Astrocyte (in vitro differentiated cells and primary cell): ENCODE data around the gene TENT5C.

ENCODE experiments used
- CTCF ChIP-seq: IDR thresholded peaks from 2 replicates; pipeline ENCODE4 v1.5.1; 2011; ENCODE audit warnings: low read depth, mild to moderate bottlenecking, inconsistent platforms, low read length, moderate library complexity; ENCODE audit not compliant: insufficient read depth
- EZH2 ChIP-seq: IDR thresholded peaks from 2 replicates; pipeline ENCODE4 v1.6.1; 2012; ENCODE audit warnings: mild to moderate bottlenecking, low read length, inconsistent platforms; ENCODE audit not compliant: insufficient read depth

- TF ChIP-seq CTCF (no peak), EZH2 (no peak)
Observed at GRCh38 chr1:117634631-117635030, 28.8 kb downstream of the TENT5C start.
